Measurements from ENCODE around the gene CTTN.

Gene CTTN

DNA sequence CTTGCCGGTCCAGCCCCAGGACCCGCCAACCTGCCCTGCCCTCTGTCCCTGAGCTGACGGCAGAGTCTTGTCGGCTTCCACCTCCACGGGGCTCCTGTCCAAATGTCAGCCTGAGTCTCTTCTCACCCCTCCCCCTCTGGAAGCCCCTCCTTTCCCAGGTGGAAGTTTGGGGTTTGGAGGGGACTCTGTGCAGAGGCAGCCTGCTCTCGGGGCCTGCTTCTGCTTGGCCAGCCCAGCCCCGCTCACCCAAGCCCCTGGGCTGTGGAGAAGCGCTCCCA, 31.0 kb downstream of the CTTN start:
- H4K5ac ChIP-seq (ENCODE audit: low read length), result no peak overlapping the region
- no peak overlapping the region for H3K4me2 ChIP-seq (ENCODE audit: low read length)
- no peak overlapping the region for H3K9ac ChIP-seq (ENCODE audit: low read length)
- no peaks in the 10 kb centered on the region for H3K79me2 ChIP-seq (ENCODE audit: control insufficient read depth, insufficient read depth, low read length)
- H2BK5ac ChIP-seq (ENCODE audit: low read length), result no peak overlapping the region
- no peak overlapping the region for H3K23ac ChIP-seq (ENCODE audit: low read length)
- no peak overlapping the region for H3K56ac ChIP-seq (ENCODE audit: low read length)
- no peak overlapping the region for H4K8ac ChIP-seq (ENCODE audit: low read depth, low read length)
- no CpG with 5 or more reads among the region's 8 CpGs for WGBS (ENCODE audit: extremely low coverage, insufficient coverage, low lambda C conversion rate)
- DNase-seq, result no peak
- H3K4ac ChIP-seq (ENCODE audit: low read depth, low read length), result no peak overlapping the region
- no peak overlapping the region for H2AK5ac ChIP-seq (ENCODE audit: low read length)
- no peak overlapping the region for H2BK15ac ChIP-seq (replicated peaks; ENCODE audit: low read depth)
- H3K79me1 ChIP-seq (ENCODE audit: low read length), result no peaks in the 10 kb centered on the region
- no peak overlapping the region for H3K18ac ChIP-seq (ENCODE audit: low read length)
- no peak overlapping the region for H3K4me3 ChIP-seq (ENCODE audit: low read length)
- H2BK120ac ChIP-seq (ENCODE audit: low read depth, low read length), result no peak overlapping the region
- H3K27me3 ChIP-seq (ENCODE audit: insufficient read depth, low read length, poor library complexity), result no peaks in the 10 kb centered on the region
- H3K4me1 ChIP-seq (ENCODE audit: control insufficient read depth, low read depth, low read length), result no peaks in the 10 kb centered on the region
- H3K27ac ChIP-seq (ENCODE audit: low read depth, low read length), result no peak overlapping the region
- H3K36me3 ChIP-seq (ENCODE audit: control insufficient read depth, insufficient read depth, low read length), result peaks cover 37% of the 10 kb centered on the region

DNA sequence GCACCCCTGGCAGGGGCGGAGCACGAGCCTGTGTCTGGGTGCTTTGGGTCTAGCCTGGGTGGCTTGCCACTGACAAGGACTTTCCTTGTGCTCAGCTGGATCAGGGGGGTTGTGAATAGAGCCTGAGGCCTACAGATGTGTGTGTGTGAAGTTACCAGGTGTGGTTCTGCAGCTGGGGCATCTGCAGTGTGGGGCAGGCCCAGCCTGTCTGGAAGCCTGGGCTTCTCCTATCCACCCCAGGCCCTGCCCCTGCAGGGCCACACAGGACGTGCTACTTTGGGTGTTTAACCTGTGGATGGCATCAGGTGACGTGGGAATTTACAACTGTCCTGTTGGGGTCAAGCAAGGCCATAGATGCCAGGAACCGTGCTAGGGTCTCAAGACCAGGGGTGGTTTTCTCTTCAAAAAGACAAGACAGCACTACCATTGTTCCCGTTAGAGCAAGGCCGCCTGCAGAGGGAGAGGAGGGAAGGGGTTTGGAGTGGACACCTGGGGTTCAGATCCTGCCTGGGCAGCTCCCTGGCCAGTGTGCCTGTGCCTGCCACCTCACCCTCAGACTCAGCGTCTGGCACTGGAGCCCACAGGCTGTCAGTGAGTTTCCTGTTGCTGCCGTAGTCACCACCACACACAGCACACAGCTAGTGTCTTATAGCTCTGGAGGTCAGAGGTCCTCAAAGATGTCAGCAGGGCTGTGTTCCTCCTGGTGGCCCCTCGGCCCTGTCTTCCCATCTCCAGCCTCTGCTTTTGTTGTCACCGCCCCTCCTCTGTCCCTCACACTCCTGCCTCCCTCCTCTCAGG, 31.6 kb downstream of the CTTN start:
- H3K4ac ChIP-seq (ENCODE audit: low read depth, low read length), result no peak overlapping the region
- no CpG with 5 or more reads among the region's 11 CpGs for WGBS (ENCODE audit: extremely low coverage, insufficient coverage, low lambda C conversion rate)
- no peaks in the 10 kb centered on the region for H3K4me1 ChIP-seq (ENCODE audit: control insufficient read depth, low read depth, low read length)
- H2BK15ac ChIP-seq (replicated peaks; ENCODE audit: low read depth), result no peak overlapping the region
- no peak overlapping the region for H2BK5ac ChIP-seq (ENCODE audit: low read length)
- H2BK120ac ChIP-seq (ENCODE audit: low read depth, low read length), result no peak overlapping the region
- no peak overlapping the region for H3K4me2 ChIP-seq (ENCODE audit: low read length)
- peaks cover 33% of the 10 kb centered on the region for H3K36me3 ChIP-seq (ENCODE audit: control insufficient read depth, insufficient read depth, low read length)
- H2AK5ac ChIP-seq (ENCODE audit: low read length), result no peak overlapping the region
- no peak overlapping the region for H4K5ac ChIP-seq (ENCODE audit: low read length)
- no peak overlapping the region for H3K4me3 ChIP-seq (ENCODE audit: low read length)
- no peak overlapping the region for H3K27ac ChIP-seq (ENCODE audit: low read depth, low read length)
- no peak overlapping the region for H4K8ac ChIP-seq (ENCODE audit: low read depth, low read length)
- no peak overlapping the region for H3K56ac ChIP-seq (ENCODE audit: low read length)
- H3K79me2 ChIP-seq (ENCODE audit: control insufficient read depth, insufficient read depth, low read length), result no peaks in the 10 kb centered on the region
- H3K23ac ChIP-seq (ENCODE audit: low read length), result no peak overlapping the region
- H3K18ac ChIP-seq (ENCODE audit: low read length), result no peak overlapping the region
- no peak for DNase-seq
- H3K9ac ChIP-seq (ENCODE audit: low read length), result no peak overlapping the region
- H3K79me1 ChIP-seq (ENCODE audit: low read length), result no peaks in the 10 kb centered on the region
- no peaks in the 10 kb centered on the region for H3K27me3 ChIP-seq (ENCODE audit: insufficient read depth, low read length, poor library complexity)

DNA sequence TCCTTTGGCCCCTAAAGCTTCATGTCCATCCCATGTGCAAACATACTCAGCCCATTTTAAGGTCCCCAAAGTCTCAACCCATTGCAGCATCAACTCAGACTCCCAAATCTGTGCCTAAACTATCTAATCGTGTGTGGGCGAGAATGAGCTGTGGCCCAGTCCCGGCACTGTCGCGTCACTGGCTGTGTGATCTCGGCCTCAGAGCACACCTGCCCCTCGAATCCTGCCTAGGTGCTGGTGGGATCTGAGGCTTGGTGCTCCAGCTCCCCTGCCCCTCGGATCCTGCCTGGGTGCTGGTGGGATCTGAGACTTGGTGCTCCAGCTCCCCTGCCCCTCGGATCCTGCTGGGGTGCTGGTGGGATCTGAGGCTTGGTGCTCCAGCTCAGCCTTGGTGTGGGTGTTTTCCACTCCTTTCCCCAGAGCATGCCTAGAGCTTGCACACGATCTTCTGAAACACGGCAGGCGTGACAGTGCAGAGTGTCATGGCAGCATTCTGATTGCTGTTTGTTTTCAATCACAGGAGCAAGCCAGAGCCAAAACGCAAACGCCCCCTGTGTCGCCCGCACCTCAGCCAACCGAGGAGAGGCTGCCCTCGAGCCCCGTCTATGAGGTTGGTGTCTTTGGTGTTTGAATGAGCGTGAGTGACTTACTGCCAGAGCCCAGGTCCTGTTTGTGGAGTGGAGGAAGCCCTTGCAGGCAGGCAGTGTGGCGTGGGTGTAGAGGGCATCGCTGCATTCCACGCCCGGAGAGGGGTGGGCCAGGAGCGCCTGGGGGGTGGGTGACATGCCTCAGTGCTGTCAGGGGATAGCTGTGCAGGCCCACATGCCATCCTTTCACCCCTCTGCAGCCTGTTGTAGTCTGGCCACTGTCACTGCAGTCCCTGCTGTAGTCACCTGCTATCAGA, 32.6 kb downstream of the CTTN start:
- Histone ChIP-seq H3K56ac (ENCODE audit: low read length) (no peak overlapping the region), H3K36me3 (ENCODE audit: control insufficient read depth, insufficient read depth, low read length) (peaks cover 30% of the 10 kb centered on the region)

DNA sequence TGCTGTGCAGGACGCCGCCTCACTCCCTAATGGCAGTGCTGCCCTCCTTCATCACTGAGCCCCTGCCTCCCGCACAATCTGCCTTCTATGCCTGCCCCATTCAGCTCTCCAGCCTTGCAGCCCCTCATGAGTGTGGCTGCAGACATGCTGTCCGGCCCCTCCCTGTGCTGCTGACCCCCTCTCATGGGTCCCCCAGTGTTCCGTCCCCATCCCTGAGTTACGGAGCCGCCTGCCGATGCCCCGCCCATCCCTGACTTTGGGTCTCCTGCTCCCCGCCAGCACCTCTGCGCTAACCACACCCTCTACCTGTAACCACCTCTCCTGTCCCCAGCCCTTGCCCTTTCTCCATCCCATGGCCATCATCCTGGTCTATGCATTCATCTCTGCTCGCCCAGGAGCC, 33.3 kb downstream of the CTTN start:
- no peak overlapping the region for H2BK120ac ChIP-seq (ENCODE audit: low read depth, low read length)
- no peaks in the 10 kb centered on the region for H3K79me1 ChIP-seq (ENCODE audit: low read length)
- no peak overlapping the region for H3K18ac ChIP-seq (ENCODE audit: low read length)
- H3K4me2 ChIP-seq (ENCODE audit: low read length), result no peak overlapping the region
- peaks cover 32% of the 10 kb centered on the region for H3K36me3 ChIP-seq (ENCODE audit: control insufficient read depth, insufficient read depth, low read length)
- no peak overlapping the region for H3K4ac ChIP-seq (ENCODE audit: low read depth, low read length)
- H3K27me3 ChIP-seq (ENCODE audit: insufficient read depth, low read length, poor library complexity), result no peaks in the 10 kb centered on the region
- no peak for DNase-seq
- H2BK5ac ChIP-seq (ENCODE audit: low read length), result no peak overlapping the region
- H4K5ac ChIP-seq (ENCODE audit: low read length), result no peak overlapping the region
- H3K27ac ChIP-seq (ENCODE audit: low read depth, low read length), result no peak overlapping the region
- H3K4me1 ChIP-seq (ENCODE audit: control insufficient read depth, low read depth, low read length), result no peaks in the 10 kb centered on the region
- no peak overlapping the region for H2BK15ac ChIP-seq (replicated peaks; ENCODE audit: low read depth)
- no peak overlapping the region for H3K56ac ChIP-seq (ENCODE audit: low read length)
- H4K8ac ChIP-seq (ENCODE audit: low read depth, low read length), result no peak overlapping the region
- H3K4me3 ChIP-seq (ENCODE audit: low read length), result no peak overlapping the region
- H3K23ac ChIP-seq (ENCODE audit: low read length), result no peak overlapping the region
- H3K79me2 ChIP-seq (ENCODE audit: control insufficient read depth, insufficient read depth, low read length), result no peaks in the 10 kb centered on the region
- no CpG with 5 or more reads among the region's 12 CpGs for WGBS (ENCODE audit: extremely low coverage, insufficient coverage, low lambda C conversion rate)
- H2AK5ac ChIP-seq (ENCODE audit: low read length), result no peak overlapping the region
- no peak overlapping the region for H3K9ac ChIP-seq (ENCODE audit: low read length)

More for the DNA sequence above, 32.6 kb downstream of the CTTN start:
- Histone ChIP-seq H3K79me1 (ENCODE audit: low read length) (no peaks in the 10 kb centered on the region), H2BK15ac (replicated peaks; ENCODE audit: low read depth) (no peak overlapping the region), H3K9ac (ENCODE audit: low read length) (no peak overlapping the region), H3K27ac (ENCODE audit: low read depth, low read length) (no peak overlapping the region), H3K4me2 (ENCODE audit: low read length) (no peak overlapping the region), H4K5ac (ENCODE audit: low read length) (no peak overlapping the region), H3K79me2 (ENCODE audit: control insufficient read depth, insufficient read depth, low read length) (no peaks in the 10 kb centered on the region), H2BK120ac (ENCODE audit: low read depth, low read length) (no peak overlapping the region), H3K18ac (ENCODE audit: low read length) (no peak overlapping the region), H3K23ac (ENCODE audit: low read length) (no peak overlapping the region), H3K4ac (ENCODE audit: low read depth, low read length) (no peak overlapping the region), H3K27me3 (ENCODE audit: insufficient read depth, low read length, poor library complexity) (no peaks in the 10 kb centered on the region), H2BK5ac (ENCODE audit: low read length) (no peak overlapping the region), H2AK5ac (ENCODE audit: low read length) (no peak overlapping the region), H3K4me3 (ENCODE audit: low read length) (no peak overlapping the region), H4K8ac (ENCODE audit: low read depth, low read length) (no peak overlapping the region), H3K4me1 (ENCODE audit: control insufficient read depth, low read depth, low read length) (no peaks in the 10 kb centered on the region)
- no CpG with 5 or more reads among the region's 25 CpGs for WGBS (ENCODE audit: extremely low coverage, insufficient coverage, low lambda C conversion rate)
- no peak for DNase-seq

DNA sequence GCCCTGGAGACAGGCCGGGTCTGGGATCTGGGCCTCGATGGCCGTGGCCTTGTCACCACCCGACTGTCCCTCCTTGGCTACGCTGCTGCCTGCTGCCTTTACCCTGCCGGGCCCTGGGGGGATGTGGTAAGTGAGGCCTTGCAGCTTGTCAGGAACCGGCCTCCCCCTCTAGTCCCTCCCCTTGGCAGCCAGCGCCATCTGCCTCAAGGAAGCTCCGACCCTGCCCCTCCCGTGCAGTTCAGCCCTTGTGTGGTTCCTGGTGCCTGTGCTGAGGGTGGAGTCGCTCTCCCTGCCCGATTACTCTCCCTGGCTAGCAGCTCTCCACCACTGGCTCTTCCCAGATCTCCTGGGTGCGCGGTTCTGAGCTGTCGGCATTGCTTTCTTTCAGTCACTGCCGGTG, 33.7 kb downstream of the CTTN start:
- H3K4me1 ChIP-seq (ENCODE audit: control insufficient read depth, low read depth, low read length), result no peaks in the 10 kb centered on the region
- H4K5ac ChIP-seq (ENCODE audit: low read length), result no peak overlapping the region
- no peak overlapping the region for H3K4me3 ChIP-seq (ENCODE audit: low read length)
- no peak overlapping the region for H3K4me2 ChIP-seq (ENCODE audit: low read length)
- no peak overlapping the region for H2BK5ac ChIP-seq (ENCODE audit: low read length)
- DNase-seq, result no peak
- H3K18ac ChIP-seq (ENCODE audit: low read length), result no peak overlapping the region
- H2BK120ac ChIP-seq (ENCODE audit: low read depth, low read length), result no peak overlapping the region
- H3K79me2 ChIP-seq (ENCODE audit: control insufficient read depth, insufficient read depth, low read length), result no peaks in the 10 kb centered on the region
- H2AK5ac ChIP-seq (ENCODE audit: low read length), result no peak overlapping the region
- no peak overlapping the region for H3K56ac ChIP-seq (ENCODE audit: low read length)
- no peak overlapping the region for H4K8ac ChIP-seq (ENCODE audit: low read depth, low read length)
- H3K79me1 ChIP-seq (ENCODE audit: low read length), result no peaks in the 10 kb centered on the region
- no peak overlapping the region for H2BK15ac ChIP-seq (replicated peaks; ENCODE audit: low read depth)
- H3K4ac ChIP-seq (ENCODE audit: low read depth, low read length), result no peak overlapping the region
- no CpG with 5 or more reads among the region's 16 CpGs for WGBS (ENCODE audit: extremely low coverage, insufficient coverage, low lambda C conversion rate)
- H3K27me3 ChIP-seq (ENCODE audit: insufficient read depth, low read length, poor library complexity), result no peaks in the 10 kb centered on the region
- H3K36me3 ChIP-seq (ENCODE audit: control insufficient read depth, insufficient read depth, low read length), result peaks cover 33% of the 10 kb centered on the region
- H3K9ac ChIP-seq (ENCODE audit: low read length), result no peak overlapping the region
- H3K27ac ChIP-seq (ENCODE audit: low read depth, low read length), result no peak overlapping the region
- H3K23ac ChIP-seq (ENCODE audit: low read length), result no peak overlapping the region
